MV-4-11 (cell line): ENCODE results near the gene EPHB1.

Experiments
- DNase-seq: peaks from one replicate; lab custom pipeline; 2025; lab: John Stamatoyannopoulos, UW

The EPHB1 gene

DNA sequence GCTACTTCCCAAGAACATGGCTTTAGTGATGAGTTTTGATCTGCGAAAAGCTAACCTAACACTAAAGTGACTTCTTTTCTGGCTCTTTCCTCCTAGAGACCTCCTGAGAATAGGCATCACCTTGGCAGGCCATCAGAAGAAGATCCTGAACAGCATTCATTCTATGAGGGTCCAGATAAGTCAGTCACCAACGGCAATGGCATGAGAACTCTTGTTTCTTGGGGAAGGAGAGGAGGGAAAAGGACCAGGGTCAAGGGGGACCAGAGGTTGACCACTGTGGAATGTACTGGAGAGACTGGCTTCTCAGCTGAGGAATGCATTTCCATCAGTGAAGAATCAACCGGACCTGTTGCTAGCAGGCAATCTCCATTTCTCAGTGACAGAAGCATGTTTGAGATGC is 463.9 kb downstream of the EPHB1 start:
- no peak for DNase-seq

- DNase-seq = no peak
Observed at GRCh38 chr3:135260025-135260424, 465.0 kb downstream of the EPHB1 start.

GRCh38 chr3:135261214-135261775 is 466.2 kb downstream of the EPHB1 start:
- no peak for DNase-seq

DNA sequence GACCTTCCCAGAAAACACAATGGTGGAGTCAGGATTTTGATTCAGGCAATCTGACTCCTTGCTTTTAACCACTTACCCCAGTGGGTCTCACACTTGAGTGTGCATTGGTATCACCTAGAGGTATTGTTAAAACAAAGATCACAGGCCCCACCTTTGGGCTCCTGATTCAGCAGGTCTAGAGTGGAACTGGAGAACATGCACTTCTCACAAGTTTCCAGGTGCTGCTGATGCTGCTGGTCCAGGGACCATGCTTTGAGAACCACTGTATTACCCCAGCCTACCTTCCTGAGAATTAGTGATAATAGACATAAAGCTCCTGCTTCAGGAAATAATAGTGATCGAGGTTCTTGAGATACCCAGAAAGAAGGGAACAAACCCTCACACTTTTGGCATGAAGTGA is 466.9 kb downstream of the EPHB1 start:
- DNase-seq = no peak

- DNase-seq = no peak
Observed at GRCh38 chr3:135262441-135262840, 467.4 kb downstream of the EPHB1 start.

DNA sequence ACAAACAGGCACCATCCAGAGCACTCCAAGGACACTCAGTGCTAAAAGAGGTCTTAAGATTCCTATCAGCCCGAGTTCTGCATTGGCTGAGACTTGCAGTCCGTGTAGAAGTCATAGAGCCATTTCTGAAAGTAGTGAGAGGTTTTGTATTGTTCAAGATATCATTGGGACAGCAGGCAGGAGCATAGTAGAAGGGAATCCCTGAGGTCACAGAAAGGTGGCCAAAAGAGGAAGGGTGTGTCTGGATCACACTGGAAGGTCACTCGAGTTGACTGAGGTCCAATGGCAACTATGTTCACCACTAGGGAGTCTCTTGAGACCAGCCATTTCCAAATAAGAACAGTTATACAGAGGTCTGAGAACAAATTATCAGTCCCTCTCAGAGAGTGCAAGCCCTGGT is 468.3 kb downstream of the EPHB1 start:
- DNase-seq = no peak

DNA sequence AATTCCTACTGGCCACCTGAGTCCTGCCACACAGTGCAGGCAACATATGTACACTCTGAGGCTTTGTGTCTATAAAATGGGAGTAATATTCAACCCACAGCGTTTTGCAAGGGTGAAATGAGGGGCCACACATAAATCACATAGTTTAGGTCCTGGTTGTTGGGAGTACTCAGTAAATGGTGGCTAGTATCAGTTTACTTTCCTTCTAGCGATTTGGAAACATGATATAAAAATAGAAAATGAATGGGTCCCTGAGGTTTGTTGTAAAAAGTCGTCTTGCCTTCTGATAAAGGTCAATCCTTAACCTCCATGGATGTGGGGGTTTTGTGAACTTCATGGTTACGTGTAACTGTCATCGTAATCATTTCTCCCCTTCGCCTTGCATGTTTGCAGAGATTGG is 472.4 kb downstream of the EPHB1 start:
- no peak for DNase-seq

DNA sequence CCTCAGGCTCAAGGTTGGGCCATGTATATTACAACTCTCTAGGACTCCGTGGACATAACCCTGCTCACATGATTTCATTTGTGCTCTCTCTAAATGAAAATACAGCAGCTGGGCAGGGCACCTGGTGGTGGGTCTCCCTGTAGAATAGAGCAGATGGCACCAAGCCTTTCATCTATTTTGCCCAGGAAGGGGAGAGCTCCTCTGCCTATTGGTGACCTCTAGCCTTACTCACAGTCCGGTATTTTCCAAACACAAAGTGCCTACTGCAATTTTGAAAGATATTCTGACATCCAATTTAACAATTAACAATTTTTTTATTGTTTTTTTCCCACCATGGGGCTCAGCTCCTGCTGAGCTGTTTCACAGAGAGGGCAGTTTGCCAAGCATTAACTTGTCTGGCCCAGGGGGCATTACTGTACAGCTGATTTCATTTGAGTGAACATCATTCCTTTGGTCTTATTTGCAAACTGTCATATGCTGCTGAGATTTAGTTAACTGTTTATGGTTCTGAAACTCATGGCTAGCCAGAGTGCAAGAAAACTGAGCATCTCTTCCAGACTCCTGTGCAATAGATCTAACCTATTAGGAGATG is 474.0 kb downstream of the EPHB1 start:
- no peak for DNase-seq

GRCh38 chr3:135271177-135272025 is 476.3 kb downstream of the EPHB1 start:
- no peak for DNase-seq

DNA sequence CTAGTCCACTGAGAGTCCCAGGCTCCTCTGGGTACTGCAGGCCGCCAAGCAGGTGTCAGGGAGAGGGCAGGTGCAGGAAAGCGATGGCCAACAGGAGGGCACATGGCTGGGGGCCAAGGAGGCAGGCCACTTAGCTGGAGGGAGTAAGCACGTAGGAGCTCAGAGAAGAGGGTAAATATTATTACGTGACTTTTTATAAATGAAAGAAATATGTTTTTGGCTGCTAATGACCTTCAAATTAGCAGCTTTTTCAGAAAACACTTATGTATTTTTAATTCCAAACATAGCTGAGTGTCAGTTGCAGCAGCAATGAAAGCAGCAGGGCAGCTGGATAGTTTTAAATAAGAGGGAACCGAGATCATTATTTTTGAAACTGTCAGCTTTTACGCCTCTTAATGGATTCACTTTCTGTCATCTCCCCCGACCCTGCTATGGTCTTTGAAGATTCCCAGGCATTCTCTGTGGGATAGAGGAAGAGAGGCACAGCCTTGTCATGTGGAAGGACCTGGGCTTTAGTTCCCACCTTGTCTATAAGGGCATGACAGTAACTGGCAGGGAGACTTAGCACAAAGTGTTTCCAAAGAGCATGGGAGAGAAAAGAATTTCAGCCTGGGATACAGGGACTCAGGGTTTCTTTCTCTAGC is 477.1 kb downstream of the EPHB1 start:
- no peak for DNase-seq

GRCh38 chr3:135292162-135292561 is 497.1 kb downstream of the EPHB1 start:
- no peak for DNase-seq

- no peak for DNase-seq
Observed at GRCh38 chr3:135301670-135302069, 506.6 kb downstream of the EPHB1 start.

DNA sequence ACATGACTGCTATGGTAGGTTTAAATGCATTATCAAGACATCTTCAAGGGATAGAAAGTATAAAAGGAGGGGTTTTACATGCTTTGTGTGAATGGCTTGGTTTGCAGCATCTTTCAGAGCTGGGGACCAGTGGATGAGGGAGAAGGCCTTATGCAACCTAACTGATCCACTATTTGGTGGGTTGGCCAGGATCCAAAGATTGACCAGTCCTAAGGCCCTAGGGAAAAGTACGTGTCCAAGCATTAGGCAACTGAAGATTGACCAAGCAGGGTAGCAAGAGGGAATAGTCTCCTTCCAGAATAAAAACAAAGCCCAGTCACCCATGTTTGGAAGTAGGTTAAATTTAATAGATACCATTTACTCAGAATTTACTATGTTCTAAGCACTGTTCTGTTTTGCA is 509.3 kb downstream of the EPHB1 start:
- no peak for DNase-seq
